GM23248 (cell line): ENCODE results near the gene PMPCB.
"Not testable (repeated sequence)": the region's sequence is repeated elsewhere in the genome, so short reads cannot be mapped to it uniquely, and the experiment has no call there.

Experiments
- EZH2 ChIP-seq: fragments of 200-600 bp; sonication (generic); IDR thresholded peaks from 2 replicates; pipeline ENCODE4 v1.6.1; 2018; ENCODE audit warnings: antibody characterized with exemption, mild to moderate bottlenecking; ENCODE audit not compliant: insufficient read depth, poor library complexity, severe bottlenecking
- EZH2phosphoT487 ChIP-seq: fragments of 200-600 bp; sonication (generic); IDR thresholded peaks from 2 replicates; pipeline ENCODE4 v1.6.1; 2018; ENCODE audit warnings: antibody characterized with exemption, moderate library complexity, mild to moderate bottlenecking, low read depth; ENCODE audit not compliant: insufficient read depth

DNA sequence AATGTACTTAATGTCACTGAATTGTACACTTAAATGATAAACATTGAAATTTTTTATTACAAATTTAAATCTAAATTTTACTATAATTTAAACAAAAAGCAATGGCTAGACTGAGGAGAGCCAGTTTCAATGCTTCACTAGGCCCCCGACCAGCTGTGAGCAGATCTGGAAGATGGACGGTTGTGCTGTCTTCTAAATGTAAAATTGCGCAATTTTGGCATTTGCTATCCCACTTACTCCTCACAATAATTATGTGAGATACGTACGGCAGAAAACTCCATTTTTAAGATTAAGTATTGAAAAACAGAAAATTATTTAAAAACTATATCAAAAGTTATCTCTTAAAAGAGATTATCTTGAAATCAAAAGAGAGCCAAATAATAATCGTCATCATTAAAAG, 23.9 kb upstream of the PMPCB start:
- not testable (repeated sequence) for TF ChIP-seq EZH2, EZH2phosphoT487
